22Rv1 (cell line): Measurements from ENCODE around the gene UBE2E2.

Experiments used
- ZFX ChIP-seq: fragments of 450-650 bp; IDR thresholded peaks from 2 replicates; pipeline ENCODE4 v1.6.1; 2017; ENCODE audit warnings: antibody characterized with exemption, borderline replicate concordance
- TF ChIP-seq, protein P1 (sequence below): fragments of 450-650 bp; IDR thresholded peaks from 2 replicates; pipeline ENCODE4 v1.5.1; 2017; ENCODE audit warnings: mild to moderate bottlenecking

DNA sequence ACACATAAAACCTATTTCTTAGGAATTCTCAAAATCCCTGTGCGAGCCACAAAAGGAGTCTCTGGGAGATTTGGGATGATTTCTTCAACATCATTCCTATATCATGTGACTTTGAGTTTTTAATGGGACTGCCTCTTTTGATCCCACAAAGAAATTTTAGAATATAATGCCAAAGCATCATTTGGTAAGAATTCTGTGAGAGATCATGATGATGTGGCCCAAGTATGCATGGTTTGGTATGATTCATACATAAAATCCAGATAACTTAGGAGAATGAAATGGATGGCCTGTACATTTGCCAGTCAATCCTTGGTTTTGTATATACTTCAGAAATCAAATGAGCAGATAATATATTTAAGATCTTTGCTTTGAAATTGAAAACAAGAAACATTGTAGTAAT, 61.3 kb downstream of the UBE2E2 start:
- TF ChIP-seq, protein P1, sequence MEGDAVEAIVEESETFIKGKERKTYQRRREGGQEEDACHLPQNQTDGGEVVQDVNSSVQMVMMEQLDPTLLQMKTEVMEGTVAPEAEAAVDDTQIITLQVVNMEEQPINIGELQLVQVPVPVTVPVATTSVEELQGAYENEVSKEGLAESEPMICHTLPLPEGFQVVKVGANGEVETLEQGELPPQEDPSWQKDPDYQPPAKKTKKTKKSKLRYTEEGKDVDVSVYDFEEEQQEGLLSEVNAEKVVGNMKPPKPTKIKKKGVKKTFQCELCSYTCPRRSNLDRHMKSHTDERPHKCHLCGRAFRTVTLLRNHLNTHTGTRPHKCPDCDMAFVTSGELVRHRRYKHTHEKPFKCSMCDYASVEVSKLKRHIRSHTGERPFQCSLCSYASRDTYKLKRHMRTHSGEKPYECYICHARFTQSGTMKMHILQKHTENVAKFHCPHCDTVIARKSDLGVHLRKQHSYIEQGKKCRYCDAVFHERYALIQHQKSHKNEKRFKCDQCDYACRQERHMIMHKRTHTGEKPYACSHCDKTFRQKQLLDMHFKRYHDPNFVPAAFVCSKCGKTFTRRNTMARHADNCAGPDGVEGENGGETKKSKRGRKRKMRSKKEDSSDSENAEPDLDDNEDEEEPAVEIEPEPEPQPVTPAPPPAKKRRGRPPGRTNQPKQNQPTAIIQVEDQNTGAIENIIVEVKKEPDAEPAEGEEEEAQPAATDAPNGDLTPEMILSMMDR: no peak
- no peak for TF ChIP-seq ZFX
